ENCODE data around the gene IGLON5.

Gene IGLON5

DNA sequence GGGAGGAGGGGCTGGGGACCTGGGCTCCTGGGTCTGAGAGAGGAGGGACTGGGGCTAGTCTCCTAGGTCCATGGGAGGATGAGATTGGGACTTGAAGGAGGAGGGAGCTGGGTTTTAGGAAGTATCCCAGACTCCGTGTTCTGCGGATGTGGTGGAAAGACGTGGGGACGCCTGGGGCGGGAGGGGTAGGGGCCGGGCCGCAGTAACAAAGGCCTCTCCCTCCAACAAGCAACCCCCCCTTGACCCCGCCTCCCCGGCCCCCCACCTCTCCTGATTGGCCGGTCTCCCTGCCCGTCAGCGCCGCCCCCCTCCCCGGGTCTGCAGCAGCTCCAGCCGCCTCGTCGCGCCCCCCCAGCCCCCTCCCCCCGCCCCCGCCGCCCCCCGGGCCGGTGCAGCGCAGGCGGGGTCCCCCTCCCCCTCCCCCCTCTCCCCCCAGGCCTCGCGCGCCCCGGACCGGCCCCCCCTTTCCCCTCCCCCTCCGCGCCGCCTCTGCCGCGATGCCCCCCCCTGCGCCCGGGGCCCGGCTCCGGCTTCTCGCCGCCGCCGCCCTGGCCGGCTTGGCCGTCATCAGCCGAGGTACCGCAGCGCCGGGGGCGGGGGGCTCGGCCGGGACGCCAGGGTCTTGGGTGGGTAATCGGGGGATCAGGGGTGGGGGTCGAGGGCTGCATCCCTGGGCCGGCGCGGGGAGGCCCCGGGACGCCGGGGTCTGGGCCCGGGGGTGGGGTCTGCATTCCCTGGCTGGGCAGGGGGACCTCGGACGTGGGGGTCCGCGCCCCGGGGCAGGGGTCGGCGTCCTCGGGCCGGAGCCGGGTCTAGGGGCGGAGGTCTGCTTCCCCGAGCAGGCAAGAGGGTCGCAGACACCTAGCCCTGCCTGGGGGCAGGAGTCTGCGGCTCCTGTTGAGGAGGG, at the start of gene IGLON5:
IGLON5 (plus strand) TSS at position 294 of the 907 bp plus-strand sequence; CDS start at position 498, 204 bp downstream.
- no peak for DNase-seq

DNA sequence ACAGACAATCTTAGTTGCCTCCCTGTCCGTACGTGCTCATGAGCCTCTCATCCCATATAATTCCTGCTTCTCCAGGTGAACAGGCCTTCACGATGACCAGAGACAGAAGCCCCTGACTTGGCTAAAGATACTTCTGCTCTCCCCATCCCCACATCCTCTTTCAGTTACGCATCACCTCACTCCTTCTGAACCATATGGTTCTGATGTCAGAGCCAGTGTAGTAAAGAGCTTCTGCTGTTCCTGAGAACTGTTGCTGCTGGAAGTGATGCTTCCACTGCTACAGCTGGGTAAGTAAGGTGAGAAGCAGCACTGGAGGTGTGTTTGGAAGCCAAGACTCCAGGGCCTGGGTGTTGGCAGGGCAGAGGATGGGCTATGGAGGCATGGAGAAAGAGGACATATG, 47.6 kb upstream of the IGLON5 start:
- no peak for DNase-seq

DNA sequence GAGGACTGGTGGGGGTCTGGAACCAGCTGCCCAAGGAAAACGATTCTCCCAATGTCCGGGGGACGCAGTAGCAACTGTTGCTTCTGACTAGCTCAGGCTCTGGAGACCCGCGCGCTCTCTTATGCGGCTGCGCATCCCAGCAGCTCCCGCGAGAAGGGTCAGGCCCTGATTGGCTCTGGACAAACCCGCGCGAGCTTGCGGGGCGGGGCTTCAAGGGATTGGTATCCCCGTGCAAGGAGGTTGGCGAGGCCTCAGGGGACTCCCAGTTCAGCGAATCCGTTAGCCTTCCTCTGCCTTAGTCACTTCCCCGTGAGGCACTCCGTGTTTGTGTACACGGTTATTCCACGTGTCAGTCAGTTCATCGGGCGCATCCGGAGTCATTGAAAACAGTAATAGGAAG, 40.4 kb upstream of the IGLON5 start:
- DNase-seq = no peak

DNA sequence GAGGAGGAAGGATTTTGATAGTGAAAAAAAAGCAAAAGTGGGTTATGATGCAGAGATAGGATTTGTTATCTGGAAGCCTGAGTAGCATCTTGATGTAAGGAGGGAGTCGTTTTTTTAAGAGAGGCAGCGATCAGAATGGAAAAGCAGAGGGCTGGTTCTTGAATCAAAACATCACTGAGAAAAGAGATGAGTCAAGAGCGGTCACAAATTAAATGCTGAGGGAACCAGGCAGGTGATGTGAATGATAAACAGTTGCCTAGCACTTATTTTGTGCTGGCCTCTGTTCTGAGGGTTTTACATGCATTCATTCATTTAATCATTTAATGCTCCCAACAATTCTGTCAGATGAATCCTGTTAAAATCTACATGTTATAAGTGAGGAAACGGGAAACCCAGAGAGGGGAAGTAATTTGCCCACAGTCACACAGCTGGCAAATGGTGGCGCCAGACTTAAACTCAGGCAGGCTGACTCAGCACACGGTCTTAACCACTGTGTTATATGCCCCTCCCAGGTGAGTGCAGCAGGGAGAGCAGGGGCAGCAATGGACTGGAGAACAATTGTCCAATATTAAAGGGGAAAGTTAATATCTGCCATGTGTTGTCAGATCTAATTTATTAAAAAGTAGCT, 39.1 kb upstream of the IGLON5 start:
- DNase-seq = no peak

DNA sequence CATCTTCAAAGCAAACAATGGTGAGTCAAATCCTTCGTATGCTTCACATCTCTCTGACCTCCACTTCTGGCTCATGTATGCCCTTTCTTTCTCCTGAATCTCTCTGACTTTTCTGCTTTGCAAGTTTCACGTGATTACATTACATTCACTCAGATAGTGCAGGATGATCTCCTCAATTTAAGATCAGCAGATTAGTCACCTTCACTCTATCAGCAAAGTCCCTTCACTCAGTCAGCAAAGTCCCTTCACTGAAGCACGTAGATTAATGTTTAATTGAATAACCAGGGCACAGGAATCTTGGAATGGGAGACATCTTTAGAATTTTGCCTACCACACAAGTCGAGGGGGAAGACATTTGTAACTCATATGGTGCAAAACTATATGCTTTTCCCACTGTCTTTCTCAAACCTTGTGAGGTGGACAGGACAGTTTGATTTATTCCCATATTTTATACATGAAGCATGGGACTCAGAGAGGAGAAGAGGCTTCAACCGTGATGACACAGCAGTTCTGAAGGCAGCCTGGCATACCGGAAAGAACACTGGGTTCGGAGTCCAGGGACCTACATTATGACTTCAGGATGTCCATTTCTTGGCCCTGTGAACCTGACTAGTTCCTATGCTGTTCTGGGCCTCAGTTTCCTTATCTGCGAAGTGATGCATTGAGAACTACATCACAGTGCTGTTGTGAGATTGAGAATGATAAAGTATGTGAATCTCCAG, 37.2 kb upstream of the IGLON5 start:
- DNase-seq = no peak

DNA sequence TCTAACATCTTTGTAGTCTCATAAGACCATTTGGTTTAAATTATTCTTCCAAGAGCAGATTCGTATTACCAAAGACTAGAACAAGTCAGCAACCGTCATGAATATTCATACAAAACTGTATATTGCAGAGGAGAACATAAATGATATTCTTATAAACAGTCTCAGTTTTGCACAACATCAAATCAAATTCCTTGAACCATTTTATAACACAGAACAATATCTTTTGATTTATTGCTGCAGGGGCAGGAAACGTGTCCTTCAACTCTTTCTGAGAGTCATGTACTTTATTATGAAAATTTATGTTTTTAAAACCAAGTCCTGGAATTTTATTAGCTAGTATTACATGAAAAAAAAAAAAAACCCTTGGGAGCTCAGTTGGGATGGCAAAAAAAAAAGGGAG, 34.3 kb upstream of the IGLON5 start:
- DNase-seq = no peak

DNA sequence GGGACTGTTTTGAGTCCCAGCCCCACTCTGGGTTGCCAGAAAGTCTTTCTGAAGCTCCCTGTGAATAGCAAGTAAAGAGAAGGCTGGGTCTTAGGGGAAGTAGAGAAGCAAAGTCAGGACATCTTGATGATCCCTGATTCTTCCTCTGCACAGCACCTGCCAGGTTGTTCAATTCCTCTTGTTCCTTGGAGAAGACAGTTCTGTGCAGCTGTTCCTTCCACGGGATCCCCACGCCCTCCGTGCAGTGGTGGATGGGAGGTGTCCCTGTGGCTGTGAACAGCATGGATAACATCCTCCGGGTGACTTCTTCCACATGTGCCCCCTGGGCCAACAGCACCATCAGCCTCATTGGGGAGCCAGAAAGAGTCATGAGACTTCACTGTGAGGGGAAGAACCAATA, 29.1 kb upstream of the IGLON5 start:
- DNase-seq = no peak

DNA sequence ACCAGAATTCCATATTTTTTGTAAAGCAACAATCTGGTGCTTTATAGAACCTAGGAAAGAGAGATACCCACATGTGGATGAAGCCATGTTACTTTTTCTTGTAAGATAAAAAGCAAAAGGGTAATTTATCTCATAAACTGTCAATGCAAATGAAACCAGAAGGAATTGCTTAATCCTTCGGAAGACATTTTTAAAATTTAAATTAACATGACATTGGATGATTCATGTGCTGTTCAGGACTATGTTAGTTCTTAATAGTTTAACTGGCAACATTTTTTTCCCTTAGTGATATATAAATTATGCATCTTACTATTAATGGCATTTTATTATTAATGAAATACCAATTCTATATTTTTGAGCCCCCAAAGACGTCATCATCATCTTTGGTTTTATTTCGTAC, 25.8 kb upstream of the IGLON5 start:
- DNase-seq = no peak

DNA sequence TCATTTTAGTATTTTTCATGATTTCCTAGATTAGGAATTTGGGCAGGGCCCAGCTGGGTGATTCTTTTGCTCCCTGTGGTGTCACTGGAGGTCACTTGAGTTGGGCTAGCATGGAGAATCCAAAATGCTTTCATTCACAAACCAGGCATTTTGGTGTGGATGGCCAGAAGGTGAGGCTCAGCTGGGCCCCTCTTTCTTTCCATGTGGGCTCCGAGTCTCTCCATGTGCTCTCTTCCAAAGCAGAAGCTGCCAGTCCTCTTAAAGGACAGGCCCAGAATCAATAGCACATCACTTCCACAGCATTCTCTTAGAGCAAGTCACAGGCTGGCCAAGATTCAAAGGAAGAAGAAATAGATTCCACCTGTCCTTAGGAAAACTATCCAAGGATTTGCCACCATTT, 21.8 kb upstream of the IGLON5 start:
- DNase-seq = no peak

DNA sequence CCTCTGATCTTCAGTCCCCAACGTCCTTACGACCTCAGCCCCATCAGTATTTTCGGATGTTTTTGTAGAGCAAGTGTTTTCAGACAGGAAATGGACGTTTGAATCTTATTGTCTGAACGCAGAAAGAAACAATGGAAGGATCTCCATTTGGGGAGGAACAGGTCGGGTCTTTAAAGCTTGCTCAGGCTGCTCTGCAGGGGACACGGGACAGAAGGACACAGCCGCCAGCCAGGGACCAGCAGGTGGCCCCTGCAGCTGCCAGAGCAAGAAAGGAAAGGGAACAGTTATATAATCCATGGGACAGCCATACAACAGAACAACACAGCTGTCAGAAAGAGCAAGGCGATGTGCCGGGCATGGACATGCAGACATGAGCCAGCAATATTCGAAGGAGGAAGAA, 18.5 kb upstream of the IGLON5 start:
- DNase-seq = no peak

DNA sequence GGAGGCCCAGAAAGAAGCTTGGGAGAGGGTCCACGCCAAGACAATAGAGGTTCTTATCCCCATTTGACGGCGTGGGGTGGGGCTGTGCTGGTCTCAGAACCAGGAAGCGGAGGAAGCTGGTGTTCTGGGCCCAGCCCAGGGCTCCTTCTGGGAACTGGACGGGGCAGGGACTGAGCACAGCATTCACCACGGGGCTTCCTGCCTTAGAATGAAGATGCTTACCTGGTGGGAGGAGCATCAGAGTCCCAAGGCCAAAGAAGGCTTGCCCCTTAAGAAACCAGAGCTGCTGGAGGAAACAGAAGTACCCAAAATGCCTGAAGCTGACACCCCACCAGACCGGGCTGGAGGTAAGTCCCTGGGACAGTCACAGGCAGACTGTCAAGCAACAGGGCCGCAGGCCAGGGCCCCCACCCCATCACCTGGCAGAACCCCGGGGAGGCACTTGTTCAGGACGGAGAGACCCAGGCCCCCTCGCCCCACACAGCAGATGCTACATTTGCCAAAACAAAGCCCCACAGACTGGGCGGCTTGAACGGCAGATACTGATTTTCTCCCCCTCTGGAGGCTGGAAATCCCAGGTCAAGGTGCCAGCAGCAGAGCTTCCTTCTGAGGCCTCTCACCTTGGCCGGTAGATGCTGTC, 17.8 kb upstream of the IGLON5 start:
- DNase-seq = no peak

DNA sequence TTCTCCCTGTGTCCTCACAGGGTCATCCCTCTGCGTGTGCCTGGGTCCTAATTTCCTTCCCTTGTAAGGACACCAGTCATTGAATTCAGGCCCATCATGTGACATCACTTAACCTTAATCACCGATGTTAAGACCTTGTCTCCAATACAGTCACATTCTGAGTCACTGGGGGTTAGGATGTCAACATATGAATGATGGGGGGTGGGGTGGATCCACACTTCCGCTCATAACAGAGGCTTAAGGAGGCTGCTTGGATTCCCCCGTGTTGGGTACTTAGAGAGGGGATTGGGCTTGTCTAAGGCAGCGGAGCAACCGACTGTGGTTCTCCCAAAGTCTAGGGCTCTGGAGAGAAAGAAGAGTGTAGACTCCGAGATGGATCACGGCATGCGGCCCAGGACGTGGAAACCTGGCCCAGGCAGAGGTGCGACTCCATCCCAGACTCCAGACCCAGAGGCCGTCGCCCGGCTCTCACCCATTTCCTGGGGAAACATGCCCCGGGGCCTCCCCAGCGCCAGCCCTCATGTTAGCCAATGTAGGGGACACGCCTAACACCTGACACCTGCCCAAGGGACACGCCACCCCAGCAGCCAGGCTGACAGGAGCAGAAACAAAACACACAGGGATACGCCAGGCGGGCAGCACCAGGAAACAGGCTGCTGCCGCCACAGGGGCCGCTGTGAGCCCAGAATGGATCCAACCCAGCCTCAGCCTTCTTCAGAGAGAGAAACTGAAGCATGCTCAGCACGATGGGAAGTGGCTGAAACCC, 17.1 kb upstream of the IGLON5 start:
- no peak for DNase-seq

DNA sequence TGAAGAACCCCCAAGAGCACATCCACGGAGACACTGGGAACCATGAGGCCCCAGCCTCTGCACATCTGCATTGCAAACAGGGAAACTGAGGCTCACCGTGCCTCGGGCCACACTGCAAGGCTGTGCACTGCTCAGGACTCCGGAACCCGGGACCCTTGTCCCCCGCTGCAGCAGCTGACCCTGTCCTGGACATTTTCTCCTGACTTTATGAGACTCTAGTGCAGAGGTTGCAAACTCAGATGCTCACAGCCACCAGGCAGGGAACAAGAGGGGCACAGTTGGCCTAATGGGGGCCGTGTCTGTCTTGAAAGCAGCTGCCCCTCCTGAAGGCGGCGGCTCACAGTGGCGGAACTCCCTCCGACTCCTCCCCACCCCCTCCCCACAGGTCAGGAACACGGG, 16.5 kb upstream of the IGLON5 start:
- no peak for DNase-seq

DNA sequence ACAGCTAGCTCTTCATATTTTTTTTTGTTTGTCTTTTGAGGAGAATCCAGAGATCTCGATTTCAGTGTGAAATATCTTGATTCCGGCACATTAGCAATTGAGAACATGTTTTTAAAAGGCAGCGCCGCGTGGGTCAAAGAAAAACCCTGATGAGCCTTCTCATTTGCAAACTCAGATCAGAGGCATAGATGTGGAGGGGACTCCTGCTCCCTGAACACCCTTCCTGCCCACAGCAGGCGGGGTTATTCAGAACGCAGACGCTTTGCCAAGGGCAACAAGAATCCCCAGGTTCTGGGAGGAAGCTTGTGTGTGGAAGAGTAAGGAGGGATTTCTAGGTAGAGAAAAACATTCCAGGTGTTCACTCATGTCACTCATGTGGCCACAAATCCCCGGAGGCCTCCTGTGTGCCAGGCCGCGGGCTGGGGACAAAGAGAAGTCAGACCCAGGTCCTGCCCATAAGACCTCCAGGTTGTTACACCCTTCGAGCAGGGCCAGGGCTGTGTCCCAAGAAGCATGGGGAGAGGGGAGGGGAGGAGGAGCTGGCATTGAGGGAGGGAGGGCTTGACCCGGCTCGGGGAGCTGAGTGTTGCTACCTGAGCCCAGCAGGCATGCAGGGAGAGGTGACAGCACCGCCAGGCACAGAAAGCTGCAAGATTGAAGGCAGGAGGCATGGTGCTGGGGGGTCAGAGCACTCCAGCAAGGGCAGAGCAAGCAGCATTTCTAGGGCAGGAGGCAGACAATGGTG, 15.9 kb upstream of the IGLON5 start:
- DNase-seq = no peak

DNA sequence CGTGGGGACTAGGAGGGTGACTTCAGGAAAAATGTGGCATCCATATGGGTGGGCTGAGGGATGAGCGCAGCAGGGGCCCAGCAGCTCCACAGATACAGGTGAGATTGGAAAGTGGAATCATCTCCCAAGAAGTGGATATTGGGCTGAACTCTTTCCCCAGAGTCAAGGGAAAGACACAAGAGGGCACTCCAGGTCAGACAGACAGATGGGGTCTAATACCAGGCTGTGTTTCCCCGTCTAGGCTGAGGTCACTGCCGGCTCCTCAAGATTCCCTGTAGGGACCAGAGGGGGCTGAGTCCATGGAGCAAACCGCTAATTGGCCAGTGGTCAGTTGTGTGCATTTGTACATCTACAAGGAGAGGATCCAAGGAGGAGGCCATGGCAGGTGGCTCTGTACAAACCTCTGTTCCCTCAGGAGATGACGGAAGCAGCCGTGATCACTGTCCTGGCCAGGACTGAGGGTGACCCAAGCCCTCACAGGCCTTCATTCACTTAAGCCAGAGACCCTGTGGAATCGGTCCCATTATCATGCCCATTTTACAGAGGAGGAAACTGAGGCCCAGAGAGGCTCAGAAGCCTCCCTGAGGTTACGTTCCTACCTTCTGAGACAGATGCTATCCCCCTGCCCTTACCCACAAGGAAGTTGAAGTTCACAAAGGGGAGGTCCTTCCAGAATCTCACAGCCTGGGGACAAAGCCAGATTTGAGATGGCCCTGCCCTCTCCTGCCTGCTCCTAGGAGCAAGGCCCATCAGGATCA, 14.9 kb upstream of the IGLON5 start:
- DNase-seq = no peak

DNA sequence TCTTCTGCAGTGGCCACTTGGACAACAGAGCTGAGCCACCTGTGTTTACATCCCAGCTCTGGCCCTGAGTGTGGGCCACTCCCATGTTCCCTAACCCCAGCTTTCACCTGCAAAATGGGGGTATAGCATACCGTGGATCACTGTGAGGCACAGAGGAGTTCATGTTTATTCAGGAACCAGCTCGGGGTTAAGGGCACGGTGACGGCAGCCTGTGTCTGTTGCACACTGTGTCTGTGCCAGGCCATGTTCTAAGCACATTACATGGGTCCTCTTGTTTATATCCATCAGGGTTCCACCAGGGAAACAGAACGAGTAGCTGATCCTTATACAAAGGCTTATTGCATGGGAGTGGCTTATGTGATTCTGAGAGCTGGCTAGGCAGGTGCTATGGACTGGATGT, 14.0 kb upstream of the IGLON5 start:
- DNase-seq = no peak

DNA sequence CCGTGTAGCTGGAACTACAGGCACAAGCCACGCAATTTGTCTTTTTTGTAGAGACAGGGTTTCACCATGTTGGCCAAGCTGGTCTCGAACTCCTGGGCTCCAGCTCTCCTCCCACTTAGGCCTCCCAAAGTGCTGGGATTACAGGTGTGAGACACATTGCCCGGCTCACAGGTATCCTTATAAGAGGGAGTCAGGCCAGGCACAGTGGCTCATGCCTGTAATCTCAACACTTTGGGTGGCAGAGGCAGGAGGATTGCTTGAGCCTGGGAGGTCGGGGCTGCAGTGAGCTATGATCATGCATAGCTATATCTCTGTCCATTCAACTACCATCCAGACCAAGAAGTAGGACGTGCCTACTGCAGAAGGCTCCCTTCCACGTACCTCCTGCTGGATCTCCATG, 10.2 kb upstream of the IGLON5 start:
- DNase-seq = no peak

DNA sequence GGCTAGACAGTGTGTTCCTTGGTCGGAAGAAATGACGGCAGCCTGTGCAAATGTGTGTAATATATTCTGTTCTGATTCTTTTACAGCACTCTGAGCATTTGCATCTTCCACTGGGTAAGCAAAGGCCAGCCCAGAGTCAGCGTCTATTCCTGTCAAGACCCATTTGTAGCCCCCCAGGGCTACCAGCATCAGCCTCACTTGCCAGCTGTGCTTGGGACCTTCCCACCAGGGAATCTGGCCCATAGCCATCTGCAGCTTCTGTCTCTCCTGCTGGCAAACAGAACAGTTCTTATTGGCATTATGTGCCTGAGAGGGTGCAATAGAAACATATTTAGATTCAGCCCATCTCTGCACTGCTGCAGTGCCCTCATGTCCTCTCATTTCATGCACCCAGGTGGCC, 6.0 kb upstream of the IGLON5 start:
- DNase-seq = no peak

DNA sequence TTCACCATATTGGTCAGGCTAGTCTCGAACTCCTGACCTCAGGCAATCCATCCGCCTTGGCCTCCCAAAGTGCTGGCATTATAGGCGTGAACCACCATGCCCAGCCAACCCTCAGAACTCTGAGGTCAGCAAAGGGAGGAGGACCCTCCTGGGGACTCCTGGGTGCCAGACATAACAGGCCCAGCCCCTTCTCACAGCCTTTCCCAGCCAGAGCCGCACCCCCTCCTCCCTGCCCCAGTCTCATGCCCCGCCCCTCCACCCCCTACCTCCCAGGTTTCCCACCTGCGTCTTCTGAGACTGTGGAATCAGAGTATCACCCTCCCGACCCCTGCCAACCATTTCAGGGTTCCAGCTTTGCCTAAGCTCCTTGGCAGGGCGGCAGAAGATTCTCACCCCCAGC, 5.2 kb downstream of the IGLON5 start:
- DNase-seq = no peak

DNA sequence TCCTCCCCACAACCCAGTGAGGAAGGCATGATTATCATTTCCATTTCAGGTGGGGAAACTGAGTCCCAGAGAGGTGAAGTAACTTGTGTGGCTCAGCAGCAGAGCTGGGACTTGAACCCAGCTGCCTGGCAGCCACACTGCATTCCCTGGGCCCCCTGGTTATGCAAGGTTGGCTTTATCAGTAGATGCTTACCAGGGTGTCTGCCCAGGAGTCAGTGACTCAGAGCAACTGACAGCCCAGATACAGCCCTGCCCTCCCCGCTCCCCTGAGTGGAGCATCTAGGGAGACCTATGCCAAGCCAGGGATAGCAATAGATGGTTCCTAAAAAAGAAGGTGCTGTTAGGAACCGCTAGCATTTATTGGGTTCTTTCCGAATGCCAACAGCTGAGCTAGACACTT, 5.9 kb downstream of the IGLON5 start:
- no peak for DNase-seq

DNA sequence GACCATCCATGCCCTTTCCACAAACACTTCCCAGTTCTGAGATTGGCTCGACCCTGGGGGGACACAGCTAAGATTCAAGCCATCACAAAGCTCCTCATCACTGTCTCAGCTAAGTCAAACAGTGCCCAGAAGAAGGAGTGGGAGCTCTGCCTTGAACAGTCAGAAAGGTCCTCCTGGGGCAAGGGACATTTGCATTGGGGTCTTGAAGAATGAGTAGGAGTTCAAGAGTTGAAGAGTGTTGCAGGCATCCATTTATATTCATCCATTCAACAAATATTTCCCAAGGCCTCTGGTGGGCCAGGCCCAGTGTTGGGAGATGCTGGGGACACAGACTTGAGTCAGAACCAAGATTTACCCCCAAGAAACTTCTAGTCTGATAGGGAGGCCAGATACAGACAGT, 6.5 kb downstream of the IGLON5 start:
- DNase-seq = no peak
